ENCODE results near the gene CFAP299.

Gene CFAP299

DNA sequence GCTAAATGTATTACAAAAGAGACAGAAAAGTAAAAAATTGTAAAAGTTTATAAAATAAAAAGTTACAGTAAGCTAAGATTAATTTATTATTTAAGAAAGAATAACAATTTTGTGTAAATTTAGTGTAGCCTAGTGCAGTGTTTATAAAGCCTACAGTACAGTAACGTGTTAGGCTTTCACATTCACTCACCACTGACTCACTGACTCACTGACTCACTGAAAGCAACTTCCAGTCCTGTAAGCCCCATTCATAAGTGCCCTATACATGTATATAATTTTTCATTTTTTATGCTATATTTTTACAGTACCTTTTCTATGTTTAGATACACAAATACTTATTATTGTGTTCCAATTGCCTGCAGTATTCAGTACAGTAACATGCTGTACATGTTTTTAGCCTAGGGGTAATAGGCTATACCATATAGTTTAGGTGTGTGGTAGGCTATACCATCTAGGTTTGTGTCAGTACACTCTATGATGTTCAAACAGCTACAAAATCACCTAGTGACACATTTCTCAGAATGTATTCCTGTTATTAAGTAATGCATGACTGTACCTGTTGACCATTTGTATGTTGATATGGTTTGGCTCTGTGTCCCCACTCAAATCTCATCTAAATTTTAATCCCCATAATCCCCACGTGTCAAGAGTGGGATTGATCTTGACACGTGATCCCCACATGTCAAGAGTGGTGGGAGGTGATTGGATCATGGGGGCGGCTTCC lies 57.9 kb downstream of the CFAP299 start:
- no peaks in the 10 kb centered on the region for H3K27me3 ChIP-seq (ENCODE audit: control insufficient read depth in 1 of 2, insufficient read depth in 2 of 2, low read length in 2 of 2)
- no peak overlapping the region for H3K27ac ChIP-seq (ENCODE audit: low read depth, low read length)
- no peak overlapping the region for H3K4me3 ChIP-seq (ENCODE audit: low read depth in 1 of 2, low read length in 2 of 2)
- H3K4me1 ChIP-seq (ENCODE audit: insufficient read depth, low read length) = peaks cover 6% of the 10 kb centered on the region
- no peaks in the 10 kb centered on the region for H3K9me3 ChIP-seq (ENCODE audit: low read length)
- H3K36me3 ChIP-seq (ENCODE audit: insufficient read depth, low read length) = no peaks in the 10 kb centered on the region
- H3K9ac ChIP-seq (ENCODE audit: low read length) = no peak overlapping the region

DNA sequence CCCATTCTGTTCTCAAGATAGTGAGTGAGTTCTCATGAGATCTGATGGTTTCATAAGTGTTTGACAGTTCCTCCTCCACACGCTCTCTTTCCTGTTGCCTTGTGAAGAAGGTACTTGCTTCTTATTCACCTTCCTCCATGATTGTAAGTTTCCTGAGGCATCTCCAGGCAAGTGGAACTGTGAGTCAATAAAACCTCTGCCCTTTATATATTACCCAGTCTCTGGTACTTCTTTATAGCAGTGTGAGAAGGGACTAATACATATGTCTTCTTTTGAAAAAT lies 58.4 kb downstream of the CFAP299 start:
- no peak overlapping the region for H3K4me3 ChIP-seq (ENCODE audit: low read depth in 1 of 2, low read length in 2 of 2)
- no peak overlapping the region for H3K27ac ChIP-seq (ENCODE audit: low read depth, low read length)
- no peak overlapping the region for H3K9ac ChIP-seq (ENCODE audit: low read length)
- no peaks in the 10 kb centered on the region for H3K9me3 ChIP-seq (ENCODE audit: low read length)
- no peaks in the 10 kb centered on the region for H3K27me3 ChIP-seq (ENCODE audit: control insufficient read depth in 1 of 2, insufficient read depth in 2 of 2, low read length in 2 of 2)
- no peaks in the 10 kb centered on the region for H3K36me3 ChIP-seq (ENCODE audit: insufficient read depth, low read length)
- peaks cover 6% of the 10 kb centered on the region for H3K4me1 ChIP-seq (ENCODE audit: insufficient read depth, low read length)

DNA sequence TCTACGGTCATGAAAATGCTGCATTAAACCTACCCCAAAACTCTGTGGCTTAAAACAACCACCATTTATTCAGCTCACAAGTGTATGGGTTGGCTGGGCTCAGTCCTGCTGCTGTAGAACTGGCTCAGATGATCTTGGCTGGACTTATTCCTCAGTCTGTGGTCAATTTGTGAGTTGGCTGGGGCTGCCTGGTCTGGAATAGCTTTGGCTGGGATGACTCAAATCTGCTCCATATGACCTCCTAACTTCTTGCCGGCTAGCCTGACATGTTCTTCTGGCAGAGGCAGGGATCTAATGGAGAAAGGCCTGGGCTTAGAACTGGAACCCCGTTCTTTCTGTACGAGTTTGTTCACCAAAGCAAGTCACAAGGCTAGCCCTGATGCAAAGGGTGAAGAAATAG lies 71.7 kb downstream of the CFAP299 start:
- no peaks in the 10 kb centered on the region for H3K9me3 ChIP-seq (ENCODE audit: low read length)
- H3K36me3 ChIP-seq (ENCODE audit: insufficient read depth, low read length) = no peaks in the 10 kb centered on the region
- H3K27me3 ChIP-seq (ENCODE audit: control insufficient read depth in 1 of 2, insufficient read depth in 2 of 2, low read length in 2 of 2) = no peaks in the 10 kb centered on the region
- H3K27ac ChIP-seq (ENCODE audit: low read depth, low read length) = no peak overlapping the region
- H3K9ac ChIP-seq (ENCODE audit: low read length) = no peak overlapping the region
- H3K4me1 ChIP-seq (ENCODE audit: insufficient read depth, low read length) = no peaks in the 10 kb centered on the region
- H3K4me3 ChIP-seq (ENCODE audit: low read depth in 1 of 2, low read length in 2 of 2) = no peak overlapping the region

DNA sequence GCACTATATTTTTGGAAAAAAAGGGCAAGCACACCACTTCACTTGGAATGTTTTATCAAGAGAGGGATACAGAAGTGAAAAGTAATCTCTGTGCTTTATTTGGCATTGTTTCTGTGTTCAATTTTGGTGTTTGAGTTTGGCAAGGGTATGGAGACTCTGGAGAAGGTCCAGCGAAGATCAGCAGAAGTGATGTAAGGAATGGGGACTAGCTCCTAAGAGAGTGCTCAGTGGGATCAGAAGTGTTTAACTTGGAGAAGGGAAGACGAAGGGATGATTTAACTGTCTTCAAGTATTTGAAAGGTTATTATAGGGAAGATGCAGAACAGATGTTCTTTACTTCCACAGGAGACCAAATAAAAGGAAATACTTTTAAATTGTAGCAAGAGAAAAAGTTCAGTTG lies 74.3 kb downstream of the CFAP299 start:
- no peaks in the 10 kb centered on the region for H3K27me3 ChIP-seq (ENCODE audit: control insufficient read depth in 1 of 2, insufficient read depth in 2 of 2, low read length in 2 of 2)
- no peak overlapping the region for H3K9ac ChIP-seq (ENCODE audit: low read length)
- H3K9me3 ChIP-seq (ENCODE audit: low read length) = no peaks in the 10 kb centered on the region
- H3K27ac ChIP-seq (ENCODE audit: low read depth, low read length) = no peak overlapping the region
- H3K4me1 ChIP-seq (ENCODE audit: insufficient read depth, low read length) = no peaks in the 10 kb centered on the region
- no peak overlapping the region for H3K4me3 ChIP-seq (ENCODE audit: low read depth in 1 of 2, low read length in 2 of 2)
- H3K36me3 ChIP-seq (ENCODE audit: insufficient read depth, low read length) = no peaks in the 10 kb centered on the region

DNA sequence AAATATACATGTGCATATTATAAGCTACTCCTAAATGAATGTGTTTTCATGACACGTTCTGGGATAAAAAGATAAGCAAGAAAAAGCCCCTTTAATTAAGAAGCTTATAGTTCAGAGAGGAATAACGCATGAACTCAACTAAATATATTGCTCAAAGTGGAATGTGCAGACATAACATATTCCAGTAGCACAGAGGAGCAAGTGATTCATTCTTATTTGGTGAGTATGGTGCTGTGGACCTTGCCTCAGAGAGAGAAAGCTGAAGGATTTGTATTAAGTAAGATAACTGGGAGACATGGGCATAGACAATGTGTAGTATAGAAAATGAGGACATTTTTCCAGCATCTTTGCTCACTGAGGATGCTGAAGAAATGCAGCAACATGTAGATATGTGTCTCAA lies 76.8 kb downstream of the CFAP299 start:
- Histone ChIP-seq H3K9me3 (ENCODE audit: low read length) (no peaks in the 10 kb centered on the region), H3K4me1 (ENCODE audit: insufficient read depth, low read length) (no peaks in the 10 kb centered on the region), H3K27me3 (ENCODE audit: control insufficient read depth in 1 of 2, insufficient read depth in 2 of 2, low read length in 2 of 2) (no peaks in the 10 kb centered on the region), H3K9ac (ENCODE audit: low read length) (no peak overlapping the region), H3K36me3 (ENCODE audit: insufficient read depth, low read length) (no peaks in the 10 kb centered on the region), H3K4me3 (ENCODE audit: low read depth in 1 of 2, low read length in 2 of 2) (no peak overlapping the region), H3K27ac (ENCODE audit: low read depth, low read length) (no peak overlapping the region)

DNA sequence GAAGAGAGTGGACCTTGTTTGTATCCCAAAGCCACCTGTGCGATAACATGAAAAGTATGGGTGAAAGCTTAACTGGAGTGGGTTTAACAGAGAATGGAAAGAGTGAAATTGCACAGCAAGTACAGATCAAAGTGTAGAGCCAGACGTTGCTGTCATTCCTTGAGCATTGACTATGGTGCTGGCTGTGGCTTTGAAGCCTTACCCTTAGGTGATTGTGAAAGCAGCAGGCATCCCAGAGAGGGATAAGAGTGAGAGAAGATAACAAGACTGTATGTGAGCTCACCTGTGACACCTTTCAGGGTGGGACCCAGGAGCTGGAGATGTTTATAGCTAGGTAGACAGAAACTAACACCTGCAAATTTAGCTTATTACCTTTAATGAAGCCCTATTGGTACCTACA lies 77.6 kb downstream of the CFAP299 start:
- no peaks in the 10 kb centered on the region for H3K27me3 ChIP-seq (ENCODE audit: control insufficient read depth in 1 of 2, insufficient read depth in 2 of 2, low read length in 2 of 2)
- H3K36me3 ChIP-seq (ENCODE audit: insufficient read depth, low read length) = no peaks in the 10 kb centered on the region
- H3K4me3 ChIP-seq (ENCODE audit: low read depth in 1 of 2, low read length in 2 of 2) = no peak overlapping the region
- H3K9ac ChIP-seq (ENCODE audit: low read length) = no peak overlapping the region
- H3K9me3 ChIP-seq (ENCODE audit: low read length) = no peaks in the 10 kb centered on the region
- no peak overlapping the region for H3K27ac ChIP-seq (ENCODE audit: low read depth, low read length)
- H3K4me1 ChIP-seq (ENCODE audit: insufficient read depth, low read length) = no peaks in the 10 kb centered on the region

DNA sequence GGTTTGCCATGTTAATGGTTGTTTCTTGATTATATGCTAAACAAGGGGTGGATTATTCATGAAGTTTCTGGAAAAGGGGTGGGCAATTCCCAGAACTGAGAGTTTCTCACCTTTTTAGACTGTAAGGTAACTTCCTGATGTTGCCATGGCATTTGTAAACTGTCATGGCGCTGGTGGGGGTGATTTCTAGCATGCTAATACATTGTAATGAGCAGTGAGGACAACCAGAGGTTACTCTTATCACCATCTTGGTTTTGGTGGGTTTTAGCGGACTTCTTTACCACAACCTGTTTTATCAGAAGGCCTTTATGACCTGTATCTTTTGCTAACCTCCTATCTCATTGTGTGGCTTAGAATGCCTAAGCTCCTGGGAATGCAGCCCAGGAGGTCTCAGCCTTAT lies 81.5 kb downstream of the CFAP299 start:
- H3K36me3 ChIP-seq (ENCODE audit: insufficient read depth, low read length) = no peaks in the 10 kb centered on the region

DNA sequence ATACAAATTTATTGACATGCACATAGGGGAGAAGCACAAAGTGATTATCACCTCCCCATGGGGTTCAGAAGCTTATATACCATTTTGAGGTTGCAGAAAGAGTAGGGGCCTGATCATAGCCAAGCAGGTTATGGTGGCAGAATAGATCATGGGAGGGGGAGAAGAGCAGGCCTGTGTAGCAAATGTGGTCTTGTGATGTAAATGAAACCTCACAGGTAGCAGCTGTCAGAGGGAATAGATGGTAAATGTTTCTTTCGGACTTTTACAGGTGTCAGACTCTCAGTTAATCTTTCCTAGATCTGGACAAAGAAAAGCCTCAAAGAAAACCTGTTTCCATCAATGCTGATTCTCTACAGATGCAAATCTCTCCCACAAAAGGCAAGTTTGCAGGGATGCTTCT lies 84.4 kb downstream of the CFAP299 start:
- Histone ChIP-seq H3K4me1 (ENCODE audit: insufficient read depth, low read length) (no peaks in the 10 kb centered on the region), H3K4me3 (ENCODE audit: low read depth in 1 of 2, low read length in 2 of 2) (no peak overlapping the region), H3K9me3 (ENCODE audit: low read length) (no peaks in the 10 kb centered on the region), H3K27ac (ENCODE audit: low read depth, low read length) (no peak overlapping the region), H3K27me3 (ENCODE audit: control insufficient read depth in 1 of 2, insufficient read depth in 2 of 2, low read length in 2 of 2) (no peaks in the 10 kb centered on the region), H3K36me3 (ENCODE audit: insufficient read depth, low read length) (no peaks in the 10 kb centered on the region), H3K9ac (ENCODE audit: low read length) (no peak overlapping the region)

More for the DNA sequence above, 81.5 kb downstream of the CFAP299 start:
- Histone ChIP-seq H3K27me3 (ENCODE audit: control insufficient read depth in 1 of 2, insufficient read depth in 2 of 2, low read length in 2 of 2) (no peaks in the 10 kb centered on the region), H3K9me3 (ENCODE audit: low read length) (no peaks in the 10 kb centered on the region), H3K4me1 (ENCODE audit: insufficient read depth, low read length) (no peaks in the 10 kb centered on the region), H3K27ac (ENCODE audit: low read depth, low read length) (no peak overlapping the region), H3K9ac (ENCODE audit: low read length) (no peak overlapping the region), H3K4me3 (ENCODE audit: low read depth in 1 of 2, low read length in 2 of 2) (no peak overlapping the region)

DNA sequence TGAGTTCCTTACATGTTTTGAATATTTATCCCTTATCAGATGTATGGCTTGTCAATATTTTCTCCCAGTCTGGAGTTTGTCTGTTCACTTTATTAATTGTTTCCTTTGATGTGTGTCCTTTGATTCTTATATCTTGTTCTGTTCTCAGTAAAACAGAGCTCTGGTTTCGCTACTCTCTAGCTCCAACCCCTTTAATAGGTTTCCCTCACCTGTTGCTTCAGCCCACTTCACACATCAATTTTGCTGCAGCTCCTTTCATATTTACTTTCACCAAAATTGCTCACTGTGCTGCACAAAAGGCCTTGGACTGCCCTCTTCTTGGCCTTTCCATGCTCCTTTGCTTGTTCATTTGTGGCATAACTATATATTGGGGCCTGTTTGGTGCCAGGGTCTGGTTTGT lies 85.1 kb downstream of the CFAP299 start:
- H3K27ac ChIP-seq (ENCODE audit: low read depth, low read length) = no peak overlapping the region
- no peak overlapping the region for H3K4me3 ChIP-seq (ENCODE audit: low read depth in 1 of 2, low read length in 2 of 2)
- no peak overlapping the region for H3K9ac ChIP-seq (ENCODE audit: low read length)
- H3K36me3 ChIP-seq (ENCODE audit: insufficient read depth, low read length) = no peaks in the 10 kb centered on the region
- H3K9me3 ChIP-seq (ENCODE audit: low read length) = no peaks in the 10 kb centered on the region
- H3K27me3 ChIP-seq (ENCODE audit: control insufficient read depth in 1 of 2, insufficient read depth in 2 of 2, low read length in 2 of 2) = no peaks in the 10 kb centered on the region
- H3K4me1 ChIP-seq (ENCODE audit: insufficient read depth, low read length) = no peaks in the 10 kb centered on the region

DNA sequence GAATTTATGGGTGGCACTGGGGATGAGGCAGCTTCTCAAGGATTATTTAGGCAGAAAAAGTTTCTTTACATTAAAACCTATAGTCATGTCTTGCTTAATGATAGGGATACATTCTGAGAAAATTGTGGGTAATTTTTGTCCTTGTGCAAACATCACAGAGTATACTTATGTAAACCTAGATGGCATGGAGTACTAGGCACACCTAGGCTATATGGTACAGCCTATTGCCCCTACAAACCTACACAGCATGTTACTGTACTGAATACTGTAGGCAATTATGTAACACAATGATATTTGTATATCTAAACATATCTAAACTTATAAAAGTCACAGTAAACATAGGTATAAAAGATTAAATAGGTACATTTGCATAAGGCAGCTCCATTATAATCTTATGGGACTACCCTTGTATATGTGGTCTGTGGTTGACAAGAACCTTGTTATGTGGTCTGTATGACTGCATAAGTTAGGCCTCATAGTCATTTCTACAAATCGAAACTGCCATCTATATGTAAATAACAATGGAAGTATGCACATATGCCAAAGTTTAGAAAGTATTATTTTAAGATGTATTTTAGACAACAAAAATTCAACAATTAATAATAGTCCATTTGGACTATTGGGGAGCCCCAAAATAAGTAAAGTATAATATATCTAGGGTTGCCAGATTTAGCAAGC lies 87.3 kb downstream of the CFAP299 start:
- Histone ChIP-seq H3K27ac (ENCODE audit: low read depth, low read length) (no peak overlapping the region), H3K9ac (ENCODE audit: low read length) (no peak overlapping the region), H3K36me3 (ENCODE audit: insufficient read depth, low read length) (no peaks in the 10 kb centered on the region), H3K4me3 (ENCODE audit: low read depth in 1 of 2, low read length in 2 of 2) (no peak overlapping the region), H3K9me3 (ENCODE audit: low read length) (no peaks in the 10 kb centered on the region), H3K27me3 (ENCODE audit: control insufficient read depth in 1 of 2, insufficient read depth in 2 of 2, low read length in 2 of 2) (no peaks in the 10 kb centered on the region), H3K4me1 (ENCODE audit: insufficient read depth, low read length) (no peaks in the 10 kb centered on the region)

DNA sequence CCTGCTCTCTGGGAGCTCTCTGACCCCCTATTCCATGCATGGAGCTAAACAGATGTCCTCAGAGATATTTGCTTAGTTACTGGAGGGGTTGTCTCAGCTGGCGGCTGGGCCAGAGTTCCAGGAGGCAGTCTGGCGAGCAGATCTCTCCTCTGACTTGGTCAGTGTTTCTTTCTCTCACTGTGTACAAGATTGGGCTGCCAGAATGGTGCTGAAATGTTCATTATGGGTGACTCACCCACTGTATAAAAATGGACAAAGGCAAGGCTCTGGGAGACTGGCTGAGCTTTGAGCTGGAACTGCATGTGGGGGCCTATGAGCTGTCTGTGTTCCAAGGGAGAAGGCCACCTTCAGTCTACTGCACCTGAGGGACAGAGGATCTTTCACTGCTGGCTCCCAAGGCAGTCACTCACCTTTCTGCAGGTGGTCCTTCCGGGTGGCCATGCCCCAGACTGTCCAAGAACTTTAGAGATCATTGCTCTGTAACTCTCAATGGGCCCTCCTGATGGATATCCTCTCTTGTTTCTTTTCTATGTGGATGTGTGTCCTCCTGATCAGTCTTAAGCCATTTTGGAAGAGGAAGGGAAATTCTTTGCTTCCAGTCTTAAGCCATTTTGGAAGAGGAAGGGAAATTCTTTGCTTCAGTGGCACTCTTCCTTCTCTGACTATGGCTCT lies 88.2 kb downstream of the CFAP299 start:
- Histone ChIP-seq H3K27ac (ENCODE audit: low read depth, low read length) (no peak overlapping the region), H3K9me3 (ENCODE audit: low read length) (no peaks in the 10 kb centered on the region), H3K36me3 (ENCODE audit: insufficient read depth, low read length) (no peaks in the 10 kb centered on the region), H3K4me3 (ENCODE audit: low read depth in 1 of 2, low read length in 2 of 2) (no peak overlapping the region), H3K27me3 (ENCODE audit: control insufficient read depth in 1 of 2, insufficient read depth in 2 of 2, low read length in 2 of 2) (no peaks in the 10 kb centered on the region), H3K4me1 (ENCODE audit: insufficient read depth, low read length) (no peaks in the 10 kb centered on the region), H3K9ac (ENCODE audit: low read length) (no peak overlapping the region)

DNA sequence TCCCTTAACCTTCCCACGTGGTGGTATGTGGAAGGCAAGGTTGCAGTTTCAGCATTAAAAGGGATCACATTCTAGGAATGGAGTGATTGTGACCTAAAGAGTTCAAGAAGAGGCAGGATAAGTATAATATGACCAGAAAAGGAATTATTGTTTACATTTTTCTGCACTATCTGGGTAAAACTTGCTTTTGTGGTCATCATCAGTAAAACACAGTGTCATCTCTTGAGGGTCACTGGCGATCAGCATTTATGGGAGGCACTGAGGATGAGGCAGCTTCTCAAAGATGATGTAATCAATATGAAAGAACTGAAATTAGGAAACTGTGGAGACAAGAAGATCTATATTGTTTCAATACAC lies 88.7 kb downstream of the CFAP299 start:
- Histone ChIP-seq H3K27ac (ENCODE audit: low read depth, low read length) (no peak overlapping the region), H3K4me3 (ENCODE audit: low read depth in 1 of 2, low read length in 2 of 2) (no peak overlapping the region), H3K4me1 (ENCODE audit: insufficient read depth, low read length) (no peaks in the 10 kb centered on the region), H3K9me3 (ENCODE audit: low read length) (no peaks in the 10 kb centered on the region), H3K27me3 (ENCODE audit: control insufficient read depth in 1 of 2, insufficient read depth in 2 of 2, low read length in 2 of 2) (no peaks in the 10 kb centered on the region), H3K36me3 (ENCODE audit: insufficient read depth, low read length) (no peaks in the 10 kb centered on the region), H3K9ac (ENCODE audit: low read length) (no peak overlapping the region)
